ENCODE data around the gene PGAP3. TPM values are rescaled to one million over a fixed set of nuclear protein-coding genes. Genes with fewer than 3 reads are reported as not detected.
A peak's percentile ranks its signal among the peaks of the same experiment; 100 is the strongest.

Gene PGAP3
- total RNA-seq, 3 donors from 2014 or later = 11.7 to 23.7 (median 21.6) TPM

GRCh38 chr17:39671651-39672521 lies 16.0 kb downstream of the PGAP3 start:
- Histone ChIP-seq H3K27ac (peak overlapping the region; percentile 68 to 70), H3K9me3 (no peaks in the 10 kb centered on the region), H3K4me1 (peaks cover 26% of the 10 kb centered on the region in 2 donors), H3K27me3 (peaks cover 3 to 12% of the 10 kb centered on the region in 2 donors), H3K4me3 (no peak overlapping the region), H3K36me3 (no peaks in the 10 kb centered on the region)
- DNase-seq (ENCODE audit: low spot score in 2 of 2) = no peak
- intact Hi-C loops (cut with DNase I; ENCODE audit: low total_unique reads) = no loop called here
- TF ChIP-seq, protein P1, sequence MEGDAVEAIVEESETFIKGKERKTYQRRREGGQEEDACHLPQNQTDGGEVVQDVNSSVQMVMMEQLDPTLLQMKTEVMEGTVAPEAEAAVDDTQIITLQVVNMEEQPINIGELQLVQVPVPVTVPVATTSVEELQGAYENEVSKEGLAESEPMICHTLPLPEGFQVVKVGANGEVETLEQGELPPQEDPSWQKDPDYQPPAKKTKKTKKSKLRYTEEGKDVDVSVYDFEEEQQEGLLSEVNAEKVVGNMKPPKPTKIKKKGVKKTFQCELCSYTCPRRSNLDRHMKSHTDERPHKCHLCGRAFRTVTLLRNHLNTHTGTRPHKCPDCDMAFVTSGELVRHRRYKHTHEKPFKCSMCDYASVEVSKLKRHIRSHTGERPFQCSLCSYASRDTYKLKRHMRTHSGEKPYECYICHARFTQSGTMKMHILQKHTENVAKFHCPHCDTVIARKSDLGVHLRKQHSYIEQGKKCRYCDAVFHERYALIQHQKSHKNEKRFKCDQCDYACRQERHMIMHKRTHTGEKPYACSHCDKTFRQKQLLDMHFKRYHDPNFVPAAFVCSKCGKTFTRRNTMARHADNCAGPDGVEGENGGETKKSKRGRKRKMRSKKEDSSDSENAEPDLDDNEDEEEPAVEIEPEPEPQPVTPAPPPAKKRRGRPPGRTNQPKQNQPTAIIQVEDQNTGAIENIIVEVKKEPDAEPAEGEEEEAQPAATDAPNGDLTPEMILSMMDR (IDR thresholded peaks at IDR 0.05) = peak in 2 of 3 donors; percentile 47 to 73
- TF ChIP-seq POLR2A (IDR thresholded peaks at IDR 0.05) = no peak

- Histone ChIP-seq H3K27ac (peak overlapping the region in 1 of 2 donors; percentile 70), H3K9me3 (no peaks in the 10 kb centered on the region), H3K4me3 (no peak overlapping the region), H3K36me3 (no peaks in the 10 kb centered on the region), H3K4me1 (peaks cover 20 to 33% of the 10 kb centered on the region in 2 donors), H3K27me3 (peaks cover 3 to 12% of the 10 kb centered on the region in 2 donors)
- TF ChIP-seq POLR2AphosphoS5 (IDR thresholded peaks at IDR 0.05) (no peak), POLR2A (IDR thresholded peaks at IDR 0.05) (no peak)
- TF ChIP-seq, protein P1 (IDR thresholded peaks at IDR 0.05) = no peak
- intact Hi-C loops (cut with DNase I; ENCODE audit: low total_unique reads) = no loop called here
- no peak for DNase-seq (ENCODE audit: low spot score in 2 of 2)
Measured at GRCh38 chr17:39670746-39671145, 17.1 kb downstream of the PGAP3 start.

GRCh38 chr17:39669897-39670735 lies 17.7 kb downstream of the PGAP3 start:
- intact Hi-C loops (cut with DNase I; ENCODE audit: low total_unique reads) = no loop called here
- no peaks in the 10 kb centered on the region for H3K36me3 ChIP-seq
- TF ChIP-seq POLR2A (IDR thresholded peaks at IDR 0.05) (no peak), POLR2AphosphoS5 (IDR thresholded peaks at IDR 0.05) (no peak)
- TF ChIP-seq, protein P1 (IDR thresholded peaks at IDR 0.05) = no peak
- H3K4me3 ChIP-seq = no peak overlapping the region
- H3K27ac ChIP-seq = no peak overlapping the region
- H3K4me1 ChIP-seq = peaks cover 16 to 26% of the 10 kb centered on the region in 2 donors
- DNase-seq (ENCODE audit: low spot score in 2 of 2) = no peak
- H3K9me3 ChIP-seq = no peaks in the 10 kb centered on the region
- H3K27me3 ChIP-seq = peaks cover 3 to 12% of the 10 kb centered on the region in 2 donors

DNA sequence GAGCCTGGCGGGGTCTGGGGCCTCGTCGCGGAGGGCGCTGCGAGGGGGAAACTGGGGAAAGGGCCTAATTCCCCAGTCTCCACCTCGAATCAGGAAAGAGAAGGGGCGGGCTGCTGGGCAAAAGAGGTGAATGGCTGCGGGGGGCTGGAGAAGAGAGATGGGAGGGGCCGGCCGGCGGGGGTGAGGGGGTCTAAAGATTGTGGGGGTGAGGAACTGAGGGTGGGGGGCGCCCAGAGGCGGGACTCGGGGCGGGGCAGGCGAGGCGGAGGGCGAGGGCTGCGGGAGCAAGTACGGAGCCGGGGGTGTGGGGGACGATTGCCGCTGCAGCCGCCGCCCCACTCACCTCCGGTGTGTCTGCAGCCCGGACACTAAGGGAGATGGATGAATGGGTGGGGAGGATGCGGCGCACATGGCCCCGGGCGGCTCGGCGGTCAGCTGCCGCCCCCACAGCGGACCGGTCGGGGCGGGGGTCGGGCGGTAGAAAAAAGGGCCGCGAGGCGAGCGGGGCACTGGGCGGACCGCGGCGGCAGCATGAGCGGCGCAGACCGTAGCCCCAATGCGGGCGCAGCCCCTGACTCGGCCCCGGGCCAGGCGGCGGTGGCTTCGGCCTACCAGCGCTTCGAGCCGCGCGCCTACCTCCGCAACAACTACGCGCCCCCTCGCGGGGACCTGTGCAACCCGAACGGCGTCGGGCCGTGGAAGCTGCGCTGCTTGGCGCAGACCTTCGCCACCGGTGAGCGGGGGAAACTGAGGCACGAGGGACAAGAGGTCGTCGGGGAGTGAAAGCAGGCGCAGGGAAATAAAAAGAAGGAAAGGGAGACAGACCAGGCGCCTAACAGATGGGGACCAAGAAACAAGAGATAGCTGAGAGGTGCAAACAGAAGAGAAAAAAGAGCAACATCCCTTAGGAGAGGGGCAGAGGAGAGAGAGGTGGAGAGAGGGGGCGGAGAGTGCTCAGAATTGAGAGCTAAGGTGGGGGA lies 19.6 kb downstream of the PGAP3 start, which contains the start of gene PNMT:
TSS of gene PNMT (plus strand) at position 509 of the 980 bp plus-strand sequence. CDS start at position 532, 23 bp downstream.
- H3K4me3 ChIP-seq = peak within 1 kb of the TSS; percentile 30 to 68 (median 44)
- TF ChIP-seq, protein P1 (IDR thresholded peaks at IDR 0.05) = peak; percentile 52 to 74 (median 57)
- TF ChIP-seq POLR2A (IDR thresholded peaks at IDR 0.05) (no peak), POLR2AphosphoS5 (IDR thresholded peaks at IDR 0.05) (peak in 2 of 3 donors; percentile 9 to 17)
- no peaks in the 10 kb centered on the region for H3K9me3 ChIP-seq
- H3K27ac ChIP-seq = peak within 1 kb of the TSS; percentile 68 to 76
- H3K27me3 ChIP-seq = peaks cover 3 to 12% of the 10 kb centered on the region in 2 donors
- H3K36me3 ChIP-seq = no peaks in the 10 kb centered on the region
- DNase-seq (ENCODE audit: low spot score in 2 of 2) = peak in 1 of 2 donors; percentile 60
- intact Hi-C loops (cut with DNase I; ENCODE audit: low total_unique reads) = no loop called here
- H3K4me1 ChIP-seq = peaks cover 16 to 27% of the 10 kb centered on the region in 2 donors

Data from breast epithelium (tissue), 4 donors.